IPS-20b (cell line): ENCODE data around the gene CYP4F11.
"Not testable (repeated sequence)": the region's sequence is repeated elsewhere in the genome, so short reads cannot be mapped to it uniquely, and the experiment has no call there.

ENCODE experiments used
- H3K27ac ChIP-seq: one replicate; pipeline ENCODE4 v1.5.1; 2013; ENCODE audit warnings: low read length
- H3K27me3 ChIP-seq: 2 replicates; pipeline ENCODE4 v1.6.1; 2013; ENCODE audit warnings: mild to moderate bottlenecking, low read length, inconsistent platforms; ENCODE audit not compliant: insufficient read depth
- H3K36me3 ChIP-seq: 2 replicates; pipeline ENCODE4 v1.6.1; 2013; ENCODE audit warnings: low read depth, mild to moderate bottlenecking, inconsistent platforms, low read length, moderate library complexity; ENCODE audit not compliant: insufficient read depth
- H3K4me1 ChIP-seq: 2 replicates; pipeline ENCODE4 v1.6.1; 2013; ENCODE audit warnings: mild to moderate bottlenecking, control low read depth, inconsistent platforms, low read length, moderate library complexity; ENCODE audit not compliant: insufficient read depth
- H3K4me3 ChIP-seq: 2 replicates; pipeline ENCODE4 v1.5.1; 2013; ENCODE audit warnings: mild to moderate bottlenecking, low read length, inconsistent platforms
- H3K9ac ChIP-seq: 2 replicates; pipeline ENCODE4 v1.6.1; 2013; ENCODE audit warnings: low read depth, mild to moderate bottlenecking, inconsistent platforms, low read length, moderate library complexity
- H3K9me3 ChIP-seq: 2 replicates; pipeline ENCODE4 v1.6.1; 2013; ENCODE audit warnings: mild to moderate bottlenecking, low read depth, low read length, inconsistent platforms; ENCODE audit not compliant: insufficient read depth

CYP4F11 gene

GRCh38 chr19:15934332-15935078 lies at the start of gene CYP4F11:
Gene CYP4F11 (minus strand): TSS chr19:15934529. CDS start chr19:15934408, 121 bp downstream.
- H3K9me3 ChIP-seq = peaks cover 71% of the 10 kb centered on the region
- no peak within 1 kb of the TSS for H3K4me3 ChIP-seq
- no peak within 1 kb of the TSS for H3K27ac ChIP-seq
- H3K36me3 ChIP-seq = no peaks in the 10 kb centered on the region
- no peaks in the 10 kb centered on the region for H3K27me3 ChIP-seq
- H3K9ac ChIP-seq = no peak within 1 kb of the TSS
- H3K4me1 ChIP-seq = no peaks in the 10 kb centered on the region

- no peaks in the 10 kb centered on the region for H3K4me1 ChIP-seq
- no peak overlapping the region for H3K9ac ChIP-seq
- no peaks in the 10 kb centered on the region for H3K27me3 ChIP-seq
- H3K4me3 ChIP-seq = no peak overlapping the region
- peaks cover 98% of the 10 kb centered on the region for H3K9me3 ChIP-seq
- no peaks in the 10 kb centered on the region for H3K36me3 ChIP-seq
- no peak overlapping the region for H3K27ac ChIP-seq
Observed at GRCh38 chr19:15979293-15979692, 45.0 kb upstream of the CYP4F11 start.

GRCh38 chr19:15977690-15978089 lies 43.4 kb upstream of the CYP4F11 start:
- Histone ChIP-seq H3K9me3 (peaks cover 97% of the 10 kb centered on the region), H3K36me3 (no peaks in the 10 kb centered on the region), H3K27ac (no peak overlapping the region), H3K27me3 (no peaks in the 10 kb centered on the region), H3K9ac (no peak overlapping the region), H3K4me1 (no peaks in the 10 kb centered on the region), H3K4me3 (no peak overlapping the region)

- no peak overlapping the region for H3K4me3 ChIP-seq
- H3K27me3 ChIP-seq = no peaks in the 10 kb centered on the region
- no peak overlapping the region for H3K9ac ChIP-seq
- no peaks in the 10 kb centered on the region for H3K36me3 ChIP-seq
- H3K27ac ChIP-seq = no peak overlapping the region
- H3K9me3 ChIP-seq = peaks cover 96% of the 10 kb centered on the region
- no peaks in the 10 kb centered on the region for H3K4me1 ChIP-seq
Observed at GRCh38 chr19:15976836-15977689, 42.7 kb upstream of the CYP4F11 start.

GRCh38 chr19:15974856-15975255 lies 40.5 kb upstream of the CYP4F11 start:
- H3K27ac ChIP-seq = no peak overlapping the region

GRCh38 chr19:15972043-15972442 lies 37.7 kb upstream of the CYP4F11 start:
- not testable (repeated sequence) for H3K4me1 ChIP-seq, H3K9ac ChIP-seq, H3K27ac ChIP-seq, H3K27me3 ChIP-seq, H3K4me3 ChIP-seq, H3K36me3 ChIP-seq
- peaks cover 66% of the 10 kb centered on the region for H3K9me3 ChIP-seq

More at GRCh38 chr19:15974856-15975255, 40.5 kb upstream of the CYP4F11 start:
- Histone ChIP-seq H3K9me3 (peaks cover 80% of the 10 kb centered on the region), H3K27me3 (no peaks in the 10 kb centered on the region), H3K4me1 (no peaks in the 10 kb centered on the region), H3K36me3 (no peaks in the 10 kb centered on the region), H3K9ac (no peak overlapping the region), H3K4me3 (no peak overlapping the region)

GRCh38 chr19:15971224-15971780 lies 37.0 kb upstream of the CYP4F11 start:
- Histone ChIP-seq H3K9ac (no peak overlapping the region), H3K36me3 (no peaks in the 10 kb centered on the region), H3K9me3 (peaks cover 66% of the 10 kb centered on the region), H3K27me3 (no peaks in the 10 kb centered on the region), H3K4me1 (no peaks in the 10 kb centered on the region), H3K4me3 (no peak overlapping the region), H3K27ac (no peak overlapping the region)

GRCh38 chr19:15964231-15964630 lies 29.9 kb upstream of the CYP4F11 start:
- H3K4me1 ChIP-seq = no peaks in the 10 kb centered on the region
- H3K9ac ChIP-seq = no peak overlapping the region
- H3K27ac ChIP-seq = no peak overlapping the region
- no peak overlapping the region for H3K4me3 ChIP-seq
- no peaks in the 10 kb centered on the region for H3K36me3 ChIP-seq
- H3K9me3 ChIP-seq = peaks cover 84% of the 10 kb centered on the region
- H3K27me3 ChIP-seq = no peaks in the 10 kb centered on the region

GRCh38 chr19:15962319-15962718 lies 28.0 kb upstream of the CYP4F11 start:
- H3K4me3 ChIP-seq = no peak overlapping the region
- H3K9ac ChIP-seq = no peak overlapping the region
- H3K27ac ChIP-seq = no peak overlapping the region
- H3K36me3 ChIP-seq = no peaks in the 10 kb centered on the region
- H3K9me3 ChIP-seq = peaks cover 92% of the 10 kb centered on the region
- H3K4me1 ChIP-seq = no peaks in the 10 kb centered on the region
- H3K27me3 ChIP-seq = no peaks in the 10 kb centered on the region

- H3K9me3 ChIP-seq = peaks cover 94% of the 10 kb centered on the region
- H3K27ac ChIP-seq = no peak overlapping the region
- no peaks in the 10 kb centered on the region for H3K36me3 ChIP-seq
- no peak overlapping the region for H3K4me3 ChIP-seq
- no peaks in the 10 kb centered on the region for H3K4me1 ChIP-seq
- no peaks in the 10 kb centered on the region for H3K27me3 ChIP-seq
- no peak overlapping the region for H3K9ac ChIP-seq
Observed at GRCh38 chr19:15954820-15955219, 20.5 kb upstream of the CYP4F11 start.

GRCh38 chr19:15948223-15949058 lies 14.1 kb upstream of the CYP4F11 start, which contains the start of gene OR10H4:
Gene OR10H4 (plus strand): TSS chr19:15949008. CDS start chr19:15949008, 0 bp downstream.
- peaks cover 84% of the 10 kb centered on the region for H3K9me3 ChIP-seq
- H3K36me3 ChIP-seq = no peaks in the 10 kb centered on the region

More at GRCh38 chr19:15948223-15949058, 14.1 kb upstream of the CYP4F11 start, which contains the start of gene OR10H4:
- H3K4me3 ChIP-seq = no peak within 1 kb of the TSS
- H3K27me3 ChIP-seq = no peaks in the 10 kb centered on the region
- no peaks in the 10 kb centered on the region for H3K4me1 ChIP-seq
- H3K27ac ChIP-seq = no peak within 1 kb of the TSS
- no peak within 1 kb of the TSS for H3K9ac ChIP-seq
